Coronary artery (tissue), 2 donors: ENCODE results near the gene APPL2.
A peak's percentile ranks its signal among the peaks of the same experiment; 100 is the strongest.

Experiments
- DNase-seq: peaks from one replicate; pipeline ENCODE4 v3.0.0-alpha.2; 2017; ENCODE audit warnings: low spot score
- H3K27ac ChIP-seq, 2 donors: fragments of 200-600 bp; sonication (generic); one replicate each; pipeline ENCODE4 v1.5.1; 2016 to 2019
- H3K4me3 ChIP-seq: fragments of 200-600 bp; sonication (generic); 2 replicates; pipeline ENCODE4 v1.5.1; 2016; ENCODE audit warnings: mild to moderate bottlenecking, moderate library complexity
- CTCF ChIP-seq: fragments of 200-600 bp; sonication (generic); IDR thresholded peaks from one replicate; pipeline ENCODE4 v1.5.1; 2019; ENCODE audit warnings: antibody characterized with exemption

Gene APPL2

GRCh38 chr12:105235732-105236476 is at the start of gene APPL2:
APPL2 (minus strand) TSS chr12:105236174; CDS start chr12:105236012, 162 bp downstream.
- Histone ChIP-seq H3K27ac (peak within 1 kb of the TSS; percentile 93 to 98), H3K4me3 (peak within 1 kb of the TSS; percentile 98)
- DNase-seq: peak; percentile 93
- TF ChIP-seq CTCF: peak; percentile 23

GRCh38 chr12:105285378-105285777 is 49.4 kb upstream of the APPL2 start:
- no peak for TF ChIP-seq CTCF
- Histone ChIP-seq H3K4me3 (no peak overlapping the region), H3K27ac (no peak overlapping the region)
- no peak for DNase-seq

- TF ChIP-seq CTCF: no peak
- DNase-seq: no peak
- Histone ChIP-seq H3K27ac (no peak overlapping the region), H3K4me3 (no peak overlapping the region)
These were observed 45.7 kb upstream of the APPL2 start for GRCh38 chr12:105281694-105282049.

GRCh38 chr12:105280966-105281693 is 45.2 kb upstream of the APPL2 start:
- DNase-seq: no peak
- H3K27ac ChIP-seq: no peak overlapping the region
- no peak for TF ChIP-seq CTCF
- H3K4me3 ChIP-seq: no peak overlapping the region

GRCh38 chr12:105279460-105280056 is 43.6 kb upstream of the APPL2 start:
- Histone ChIP-seq H3K27ac (no peak overlapping the region), H3K4me3 (no peak overlapping the region)
- TF ChIP-seq CTCF: peak; percentile 42
- no peak for DNase-seq

- Histone ChIP-seq H3K4me3 (no peak overlapping the region), H3K27ac (peak overlapping the region in 1 of 2 donors; percentile 64)
- DNase-seq: no peak
- no peak for TF ChIP-seq CTCF
These were observed 42.2 kb upstream of the APPL2 start for GRCh38 chr12:105278043-105278697.
